Measurements from ENCODE around the gene CACNA1B. TPM values are rescaled to one million over a fixed set of nuclear protein-coding genes. Genes with fewer than 3 reads are reported as not detected.
A peak's percentile ranks its signal among the peaks of the same experiment; 100 is the strongest.

Gene CACNA1B
- polyA plus RNA-seq, 1 of the 3 experiments (the other 2 are of a cell fraction), result 0.03 TPM

- POLR2A ChIA-PET, result no interaction called here
- no peaks in the 10 kb centered on the region for H3K79me2 ChIP-seq (ENCODE audit: insufficient read depth)
- WGBS (ENCODE audit: low lambda C conversion rate), result 16% methylated on average over 18 of the region's 18 CpGs
Observed at GRCh38 chr9:137865581-137866145, 11.9 kb upstream of the CACNA1B start.

GRCh38 chr9:137866226-137867141 is 11.1 kb upstream of the CACNA1B start:
- ChIA-PET POLR2A (no interaction called here), CTCF (interaction anchor here (1.5 to 1.6 kb wide), 2 partner anchors 11 to 15 kb away, joined by 4 read pairs; partner anchors contain the start of gene CACNA1B)
- H3K27me3 ChIP-seq (ENCODE audit: insufficient read depth), result no peaks in the 10 kb centered on the region
- no peak overlapping the region for H3K9ac ChIP-seq
- peak; percentile 53 for DNase-seq
- H3K27ac ChIP-seq (ENCODE audit: low read depth in 2 of 2, low read length in 1 of 2), result peak overlapping the region in 1 of 2 experiments; percentile 72; a peak in 2 of 4 replicates
- H4K20me1 ChIP-seq (ENCODE audit: insufficient read depth), result no peaks in the 10 kb centered on the region
- WGBS (ENCODE audit: low lambda C conversion rate), result 25% methylated on average over 16 of the region's 21 CpGs
- no peaks in the 10 kb centered on the region for H3K9me2 ChIP-seq
- no peaks in the 10 kb centered on the region for H3F3A ChIP-seq (replicated peaks; ENCODE audit: insufficient read depth)
- H3K4me1 ChIP-seq (ENCODE audit: control insufficient read depth in 1 of 2, insufficient read depth in 2 of 2, low read depth in 1 of 2, low read length in 1 of 2), result peaks cover 0 to 20% of the 10 kb centered on the region in 2 experiments; a peak in 1 of 4 replicates
- no peak overlapping the region for H2AFZ ChIP-seq (ENCODE audit: low read depth)
- H3K9me3 ChIP-seq, result no peaks in the 10 kb centered on the region
- H3K4me3 ChIP-seq (ENCODE audit: low read depth in 2 of 2, low read length in 1 of 2), result no peak overlapping the region; a peak in 1 of 4 replicates
- no peaks in the 10 kb centered on the region for H3K79me2 ChIP-seq (ENCODE audit: insufficient read depth)
- H3K4me2 ChIP-seq, result no peak overlapping the region
- no peaks in the 10 kb centered on the region for H3K36me3 ChIP-seq (replicated peaks in 1 of 2; ENCODE audit: control insufficient read depth in 1 of 2, insufficient read depth in 2 of 2, low read length in 1 of 2)
- TF ChIP-seq, protein P1, sequence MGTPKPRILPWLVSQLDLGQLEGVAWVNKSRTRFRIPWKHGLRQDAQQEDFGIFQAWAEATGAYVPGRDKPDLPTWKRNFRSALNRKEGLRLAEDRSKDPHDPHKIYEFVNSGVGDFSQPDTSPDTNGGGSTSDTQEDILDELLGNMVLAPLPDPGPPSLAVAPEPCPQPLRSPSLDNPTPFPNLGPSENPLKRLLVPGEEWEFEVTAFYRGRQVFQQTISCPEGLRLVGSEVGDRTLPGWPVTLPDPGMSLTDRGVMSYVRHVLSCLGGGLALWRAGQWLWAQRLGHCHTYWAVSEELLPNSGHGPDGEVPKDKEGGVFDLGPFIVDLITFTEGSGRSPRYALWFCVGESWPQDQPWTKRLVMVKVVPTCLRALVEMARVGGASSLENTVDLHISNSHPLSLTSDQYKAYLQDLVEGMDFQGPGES (IDR thresholded peaks at IDR 0.05; ENCODE audit: low read depth, low read length), result no peak
- TF ChIP-seq GABPA (IDR thresholded peaks at IDR 0.05; ENCODE audit: low read depth) (no peak), ZBTB33 (IDR thresholded peaks at IDR 0.05; ENCODE audit: borderline replicate concordance, low read depth) (no peak), GATA2 (CRISPR knock-in tag; IDR thresholded peaks at IDR 0.05) (no peak), FOXJ3 (CRISPR knock-in tag; IDR thresholded peaks at IDR 0.05) (no peak), PBX3 (IDR thresholded peaks at IDR 0.05) (no peak), POLR2AphosphoS5 (IDR thresholded peaks at IDR 0.05; ENCODE audit: low read depth, low read length) (no peak), USF2 (IDR thresholded peaks at IDR 0.05; ENCODE audit: borderline replicate concordance, low read depth, low read length) (no peak), EP300 (IDR thresholded peaks at IDR 0.05; ENCODE audit: borderline replicate concordance in 1 of 2, low read depth in 1 of 2, low read length in 1 of 2) (no peak)

More at GRCh38 chr9:137865581-137866145, 11.9 kb upstream of the CACNA1B start:
- Histone ChIP-seq H3K9me2 (no peaks in the 10 kb centered on the region), H3K9me3 (no peaks in the 10 kb centered on the region), H3K9ac (no peak overlapping the region), H3K36me3 (replicated peaks in 1 of 2; ENCODE audit: control insufficient read depth in 1 of 2, insufficient read depth in 2 of 2, low read length in 1 of 2) (no peaks in the 10 kb centered on the region), H4K20me1 (ENCODE audit: insufficient read depth) (no peaks in the 10 kb centered on the region), H3K4me3 (ENCODE audit: low read depth in 2 of 2, low read length in 1 of 2) (no peak overlapping the region; a peak in 1 of 4 replicates), H3K27ac (ENCODE audit: low read depth in 2 of 2, low read length in 1 of 2) (peak overlapping the region in 1 of 2 experiments; percentile 72; a peak in 2 of 4 replicates), H3K4me2 (no peak overlapping the region), H3K4me1 (ENCODE audit: control insufficient read depth in 1 of 2, insufficient read depth in 2 of 2, low read depth in 1 of 2, low read length in 1 of 2) (peaks cover 0 to 20% of the 10 kb centered on the region in 2 experiments; a peak in 1 of 4 replicates), H3F3A (replicated peaks; ENCODE audit: insufficient read depth) (no peaks in the 10 kb centered on the region), H2AFZ (ENCODE audit: low read depth) (no peak overlapping the region), H3K27me3 (ENCODE audit: insufficient read depth) (no peaks in the 10 kb centered on the region)
- peak; percentile 78 for DNase-seq
- peak; percentile 31; the same call in 1 of the 2 replicates for TF ChIP-seq RAD21 (IDR thresholded peaks at IDR 0.05; ENCODE audit: low read length)
- TF ChIP-seq SMC3 (IDR thresholded peaks at IDR 0.05; ENCODE audit: low read depth, low read length), result no peak
- peak in 1 of 2 experiments; percentile 69; a peak in 2 of 4 replicates for TF ChIP-seq EP300 (IDR thresholded peaks at IDR 0.05; ENCODE audit: borderline replicate concordance in 1 of 2, low read depth in 1 of 2, low read length in 1 of 2)
- TF ChIP-seq ELF1 (IDR thresholded peaks at IDR 0.05), result no peak
- TF ChIP-seq RCOR1 (IDR thresholded peaks at IDR 0.05; ENCODE audit: low read length), result peak; percentile 69; the same call in 1 of the 2 replicates
- peak; percentile 97 for TF ChIP-seq GATA2 (CRISPR knock-in tag; IDR thresholded peaks at IDR 0.05)
- TF ChIP-seq FOXJ3 (CRISPR knock-in tag; IDR thresholded peaks at IDR 0.05), result peak; percentile 56; the same call in 1 of the 2 replicates
- peak; percentile 79 for TF ChIP-seq MXI1 (IDR thresholded peaks at IDR 0.05; ENCODE audit: low read depth, low read length)
- TF ChIP-seq ZBTB33 (IDR thresholded peaks at IDR 0.05; ENCODE audit: borderline replicate concordance, low read depth), result no peak
- no peak for TF ChIP-seq RFX5 (IDR thresholded peaks at IDR 0.05; ENCODE audit: low read length)
- CTCF ChIA-PET, result interaction anchor here (0.6 to 1.6 kb wide), 3 partner anchors 12 to 345 kb away, joined by 3 to 4 read pairs (median 4); partner anchors contain the start of gene CACNA1B

Data from SK-N-SH (cell line).